ENCODE measurements around the gene RFPL4AL1.
A peak's percentile ranks its signal among the peaks of the same experiment; 100 is the strongest.
"Not testable (repeated sequence)": the region's sequence is repeated elsewhere in the genome, so short reads cannot be mapped to it uniquely, and the experiment has no call there.

The RFPL4AL1 gene

GRCh38 chr19:55768818-55769217 lies at the start of gene RFPL4AL1:
Gene RFPL4AL1, plus strand, starts transcription at chr19:55769118. Its CDS starts 2,687 bp downstream, at chr19:55771805.
- not testable (repeated sequence) for DNase-seq

GRCh38 chr19:55720214-55720746 lies 48.6 kb upstream of the RFPL4AL1 start:
- no peak for DNase-seq

- no peak for DNase-seq
These were observed 48.1 kb upstream of the RFPL4AL1 start for GRCh38 chr19:55720801-55721200.

- no peak for DNase-seq
These were observed 45.4 kb upstream of the RFPL4AL1 start for GRCh38 chr19:55723491-55723890.

- not testable (repeated sequence) for DNase-seq
These were observed 38.5 kb upstream of the RFPL4AL1 start for GRCh38 chr19:55730378-55730777.

- no peak for DNase-seq
These were observed 30.6 kb upstream of the RFPL4AL1 start, which contains the start of gene NLRP9 for GRCh38 chr19:55738302-55738701. Gene NLRP9, minus strand, starts transcription at chr19:55738402. Its CDS starts 28 bp downstream, at chr19:55738374.

GRCh38 chr19:55750715-55751114 lies 18.2 kb upstream of the RFPL4AL1 start:
- no peak for DNase-seq

GRCh38 chr19:55753401-55753800 lies 15.5 kb upstream of the RFPL4AL1 start:
- DNase-seq: no peak

GRCh38 chr19:55756808-55757207 lies 12.1 kb upstream of the RFPL4AL1 start:
- not testable (repeated sequence) for DNase-seq

- DNase-seq: not testable (repeated sequence)
These were observed 10.1 kb upstream of the RFPL4AL1 start, which contains the start of gene RFPL4A for GRCh38 chr19:55758797-55759196. Gene RFPL4A, plus strand, starts transcription at chr19:55759097. Its CDS starts 2,704 bp downstream, at chr19:55761801.

- DNase-seq: no peak
These were observed 2.5 kb upstream of the RFPL4AL1 start for GRCh38 chr19:55766466-55766865.

- DNase-seq: not testable (repeated sequence)
These were observed 714 bp downstream of the RFPL4AL1 start for GRCh38 chr19:55769632-55770031.

- DNase-seq: no peak
These were observed 8.6 kb downstream of the RFPL4AL1 start for GRCh38 chr19:55777528-55777927.

GRCh38 chr19:55778331-55778730 lies 9.4 kb downstream of the RFPL4AL1 start:
- DNase-seq: no peak

GRCh38 chr19:55781112-55781511 lies 12.2 kb downstream of the RFPL4AL1 start:
- DNase-seq: no peak

GRCh38 chr19:55795021-55795420 lies 26.1 kb downstream of the RFPL4AL1 start:
- DNase-seq: no peak

- DNase-seq: no peak
These were observed 32.5 kb downstream of the RFPL4AL1 start for GRCh38 chr19:55801416-55801815.

GRCh38 chr19:55802281-55802680 lies 33.4 kb downstream of the RFPL4AL1 start:
- DNase-seq: no peak

- DNase-seq: peak; percentile 39
These were observed 40.6 kb downstream of the RFPL4AL1 start for GRCh38 chr19:55809381-55810058.

- DNase-seq: no peak
These were observed 42.4 kb downstream of the RFPL4AL1 start for GRCh38 chr19:55811340-55811739.

GRCh38 chr19:55812449-55812848 lies 43.5 kb downstream of the RFPL4AL1 start:
- no peak for DNase-seq

- DNase-seq: no peak
These were observed 45.0 kb downstream of the RFPL4AL1 start for GRCh38 chr19:55813906-55814305.

- no peak for DNase-seq
These were observed 51.1 kb downstream of the RFPL4AL1 start for GRCh38 chr19:55820037-55820436.

All from GF-D8 (cell line).